ES-I3 (cell line): ENCODE measurements around the gene KRTAP12-1.
A peak's percentile ranks its signal among the peaks of the same experiment; 100 is the strongest.

Experiments used
- H3K36me3 ChIP-seq: 2 replicates; pipeline ENCODE4 v1.6.1; 2013; ENCODE audit warnings: mild to moderate bottlenecking, low read length, control low read depth, moderate library complexity; ENCODE audit not compliant: insufficient read depth
- H3K4me1 ChIP-seq: 2 replicates; pipeline ENCODE4 v1.6.1; 2013; ENCODE audit warnings: mild to moderate bottlenecking, control low read depth, low read length; ENCODE audit not compliant: insufficient read depth
- H3K9ac ChIP-seq: 2 replicates; pipeline ENCODE4 v1.6.1; 2013; ENCODE audit warnings: low read depth, mild to moderate bottlenecking, low read length, moderate library complexity
- H3K9me3 ChIP-seq: 2 replicates; pipeline ENCODE4 v1.6.1; 2013; ENCODE audit warnings: mild to moderate bottlenecking, low read length, moderate library complexity; ENCODE audit not compliant: control insufficient read depth, insufficient read depth

The KRTAP12-1 gene

DNA sequence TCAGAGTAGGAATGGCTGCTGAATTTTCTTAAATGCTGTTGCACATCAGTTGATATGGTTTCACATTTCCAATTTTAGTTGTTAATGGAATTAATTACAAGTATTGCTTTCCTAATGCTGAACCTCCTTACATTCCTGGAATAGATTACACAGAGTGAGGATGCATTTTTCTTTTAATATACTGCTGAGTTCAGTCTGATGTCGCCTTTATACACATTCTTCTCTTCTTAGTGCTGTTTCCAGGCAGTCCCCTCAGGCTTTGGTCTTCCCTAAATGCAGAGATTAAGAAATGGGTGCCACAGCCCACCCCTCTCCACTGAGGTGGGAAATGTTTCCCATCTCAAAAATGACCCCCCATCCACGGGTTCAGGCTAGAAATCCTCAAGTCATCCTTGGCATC lies 36.1 kb upstream of the KRTAP12-1 start:
- Histone ChIP-seq H3K4me1 (peaks cover 15% of the 10 kb centered on the region), H3K9ac (no peak overlapping the region), H3K9me3 (no peaks in the 10 kb centered on the region), H3K36me3 (no peaks in the 10 kb centered on the region)

DNA sequence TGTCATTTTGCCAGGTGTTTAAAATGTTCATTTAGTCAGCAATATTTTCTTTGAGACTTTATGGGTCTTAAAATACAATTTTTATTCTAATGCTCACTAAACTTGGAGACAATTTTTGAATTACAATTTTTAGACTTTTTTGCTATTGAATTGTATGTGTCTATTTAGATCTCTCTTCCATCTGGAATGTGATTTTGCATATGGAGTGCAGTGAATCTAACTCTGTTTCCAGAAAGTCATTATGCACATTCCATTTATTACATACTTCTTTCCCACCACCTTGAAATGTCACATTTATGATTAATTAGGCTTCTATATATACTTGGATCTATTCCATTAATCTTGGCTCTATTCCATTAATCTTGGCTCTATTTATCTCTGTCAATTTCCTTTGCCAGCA lies 35.0 kb upstream of the KRTAP12-1 start:
- Histone ChIP-seq H3K36me3 (no peaks in the 10 kb centered on the region), H3K9ac (no peak overlapping the region), H3K9me3 (no peaks in the 10 kb centered on the region), H3K4me1 (peaks cover 10% of the 10 kb centered on the region; the same call in 1 of the 2 replicates)

DNA sequence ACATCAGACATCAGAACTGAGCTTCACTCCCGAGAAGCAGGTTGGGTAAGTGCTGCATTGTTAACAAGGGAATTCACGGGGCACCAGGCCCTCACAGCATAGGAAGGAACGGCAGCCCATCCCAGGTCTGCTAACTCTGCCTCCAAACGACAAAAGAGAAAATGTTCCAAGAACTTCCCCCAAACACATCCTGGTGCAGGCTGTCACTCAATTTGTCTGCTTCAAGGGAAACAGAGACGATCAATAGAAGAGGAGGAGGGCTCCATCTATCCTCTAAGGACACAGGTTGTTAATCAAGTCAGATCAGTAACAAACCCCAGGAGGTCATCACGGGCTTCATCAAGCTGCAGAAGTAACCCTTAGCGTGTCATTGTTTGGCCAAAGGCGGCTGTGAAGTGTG lies 32.9 kb upstream of the KRTAP12-1 start:
- no peaks in the 10 kb centered on the region for H3K9me3 ChIP-seq
- peaks cover 10% of the 10 kb centered on the region for H3K4me1 ChIP-seq
- no peak overlapping the region for H3K9ac ChIP-seq
- no peaks in the 10 kb centered on the region for H3K36me3 ChIP-seq

DNA sequence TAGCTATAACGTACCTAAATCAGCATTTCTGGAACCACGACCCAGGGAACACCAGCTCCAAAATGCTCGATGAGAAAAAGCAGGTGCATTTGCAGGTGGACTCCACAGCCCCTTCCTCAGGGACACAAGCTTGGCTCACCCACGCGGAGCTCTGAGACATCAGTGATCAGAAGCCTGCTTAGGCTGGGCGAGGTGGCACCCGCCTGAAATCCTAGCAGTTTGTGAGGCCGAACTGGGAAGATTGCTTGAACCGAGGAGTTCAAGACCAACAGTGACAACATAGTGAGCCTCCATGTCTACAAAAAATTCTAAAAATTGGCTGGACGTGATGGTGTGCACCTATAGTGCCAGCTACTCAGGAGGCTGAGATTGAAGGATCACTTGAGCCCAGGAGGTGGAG lies 31.9 kb upstream of the KRTAP12-1 start:
- H3K36me3 ChIP-seq: no peaks in the 10 kb centered on the region
- H3K4me1 ChIP-seq: peaks cover 10% of the 10 kb centered on the region
- no peaks in the 10 kb centered on the region for H3K9me3 ChIP-seq
- no peak overlapping the region for H3K9ac ChIP-seq

DNA sequence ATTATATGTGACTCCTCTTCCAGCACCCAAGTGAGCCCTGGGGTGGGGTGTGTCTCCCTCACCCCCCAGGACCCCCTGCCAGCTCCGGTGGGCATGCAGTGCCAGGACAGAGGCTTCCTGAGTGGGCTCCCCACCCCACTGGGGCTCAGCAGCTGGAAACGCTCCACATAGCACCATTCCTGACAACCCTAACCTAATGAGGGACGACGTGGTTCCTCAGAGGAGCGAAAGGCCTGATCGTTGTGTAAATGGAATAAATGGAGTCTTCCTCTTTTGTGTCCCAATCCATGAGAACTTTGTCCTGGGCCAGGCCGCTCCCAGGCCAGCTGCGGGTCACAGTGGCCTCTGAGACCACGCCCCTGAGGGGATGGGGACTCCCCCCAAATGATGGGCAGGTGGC lies 31.2 kb upstream of the KRTAP12-1 start:
- Histone ChIP-seq H3K9me3 (no peaks in the 10 kb centered on the region), H3K36me3 (no peaks in the 10 kb centered on the region), H3K9ac (no peak overlapping the region), H3K4me1 (peaks cover 6% of the 10 kb centered on the region)

DNA sequence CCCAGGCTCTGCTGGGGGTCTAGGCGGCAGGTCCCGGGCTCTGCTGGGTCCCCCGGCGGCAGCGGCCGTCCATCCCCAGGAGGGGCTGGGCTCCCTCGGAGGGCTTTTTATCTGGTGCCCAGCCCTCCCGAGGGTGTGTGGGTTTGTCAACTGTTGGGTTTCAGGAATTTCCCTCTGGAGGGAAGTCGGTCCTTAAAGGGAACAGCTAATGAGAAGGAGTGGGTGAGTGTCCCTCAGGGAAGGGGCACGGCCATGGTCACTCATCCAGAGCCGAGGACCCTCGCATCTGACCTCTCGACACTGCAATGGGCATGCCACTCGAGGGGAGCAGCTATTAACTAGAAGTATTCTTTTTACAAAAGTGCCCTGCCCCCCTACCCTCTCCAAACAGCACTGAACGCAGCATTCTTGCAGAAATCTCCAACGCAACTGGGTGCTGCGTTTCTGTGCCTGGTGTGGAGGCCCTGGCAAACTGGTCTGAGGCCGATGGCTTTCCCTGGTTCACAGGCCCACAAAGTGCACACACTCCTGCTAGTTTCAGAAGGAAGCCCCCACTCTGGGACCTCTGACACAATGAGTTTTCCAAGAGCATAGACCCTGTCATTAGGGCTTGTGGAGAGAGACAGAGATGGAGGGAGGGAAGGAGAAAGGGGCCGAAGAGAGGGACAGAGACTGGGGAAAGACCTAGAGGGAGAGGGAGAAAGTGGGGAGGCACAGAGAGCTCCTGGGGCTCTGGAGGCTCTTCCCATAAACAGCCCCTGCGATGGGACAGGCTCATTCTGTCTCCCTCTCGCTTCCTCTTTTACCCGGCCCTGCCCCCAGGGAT lies 30.5 kb upstream of the KRTAP12-1 start:
- peak overlapping the region; percentile 49 for H3K9ac ChIP-seq
- H3K4me1 ChIP-seq: peaks cover 5% of the 10 kb centered on the region; the same call in 1 of the 2 replicates
- no peaks in the 10 kb centered on the region for H3K36me3 ChIP-seq
- no peaks in the 10 kb centered on the region for H3K9me3 ChIP-seq

DNA sequence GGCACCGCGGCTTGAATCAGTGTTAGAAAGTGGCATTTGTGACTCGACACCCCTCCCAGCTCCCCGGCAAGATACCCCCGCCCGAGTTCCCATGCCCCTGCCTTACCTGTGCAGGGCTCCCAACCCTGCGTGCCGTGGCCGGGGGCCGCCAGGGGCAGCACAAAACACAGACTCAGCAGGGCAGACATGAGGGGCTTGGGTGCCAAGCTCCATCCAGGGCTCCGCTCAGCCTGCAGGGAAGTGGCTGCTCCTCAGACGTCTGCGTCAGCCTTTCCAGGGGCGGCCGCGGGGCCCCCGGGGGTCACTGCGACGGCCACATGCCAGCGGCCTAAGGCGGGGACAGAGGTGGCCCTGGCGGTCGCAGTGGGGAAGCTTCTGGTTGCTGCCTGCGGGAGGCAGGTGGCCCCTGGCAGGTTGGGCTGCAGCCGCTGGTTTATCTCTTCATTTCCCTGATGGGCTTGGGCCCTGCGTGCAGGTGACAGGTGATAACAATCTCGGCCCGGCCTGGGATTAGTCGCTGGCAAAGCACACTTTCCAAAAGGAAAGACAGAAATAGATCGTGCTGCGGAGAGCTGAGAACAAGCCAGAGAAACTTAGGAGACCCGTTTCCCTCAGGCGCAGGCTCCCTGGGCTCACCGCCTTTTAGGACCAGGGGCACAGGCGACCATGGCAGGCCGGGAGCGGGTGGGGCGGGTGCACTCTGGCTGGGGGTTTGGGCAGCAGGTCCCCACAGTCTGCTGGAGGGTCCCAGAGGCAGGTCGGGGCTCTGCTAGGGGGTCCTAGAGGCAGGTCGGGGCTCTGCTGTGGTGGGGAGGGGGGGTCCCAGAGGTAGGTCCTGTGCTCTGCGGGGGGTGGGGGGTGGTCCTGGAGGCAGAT lies 29.6 kb upstream of the KRTAP12-1 start, which contains the start of gene TSPEAR:
Gene TSPEAR, minus strand, starts transcription at position 246 of the 876 bp plus-strand sequence. Its CDS starts 58 bp downstream, at position 188.
- no peaks in the 10 kb centered on the region for H3K9me3 ChIP-seq
- H3K4me1 ChIP-seq: peaks cover 5% of the 10 kb centered on the region; the same call in 1 of the 2 replicates
- H3K36me3 ChIP-seq: no peaks in the 10 kb centered on the region
- H3K9ac ChIP-seq: peak within 1 kb of the TSS; percentile 49

DNA sequence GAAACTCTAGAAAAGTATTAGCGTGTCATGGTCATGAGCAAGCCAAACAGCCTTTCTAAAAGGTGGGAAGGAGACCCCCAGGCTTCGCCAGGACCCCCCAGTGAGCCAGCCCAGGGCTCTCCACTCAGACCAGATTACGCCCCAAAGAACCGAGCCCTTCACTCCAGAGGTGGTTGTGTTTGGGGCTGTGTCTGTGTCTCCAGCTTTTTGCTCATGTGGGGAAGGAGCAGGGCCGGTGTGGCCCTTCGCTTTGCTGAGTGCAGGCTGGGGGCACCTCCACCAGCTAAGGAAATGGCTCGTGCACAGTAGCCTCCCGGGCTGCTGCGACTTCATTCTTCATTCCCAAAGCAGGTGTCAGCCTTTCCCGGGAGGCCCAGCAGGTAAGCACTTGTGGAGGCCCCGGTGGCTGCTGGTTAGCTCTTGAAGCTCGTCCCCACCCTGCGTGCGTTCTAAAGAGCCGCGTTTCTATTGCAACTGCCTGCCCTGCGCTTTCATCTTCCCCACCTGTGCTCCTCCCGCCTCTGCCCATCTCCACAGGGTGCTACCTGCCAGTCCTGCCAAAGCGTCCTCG lies 28.9 kb upstream of the KRTAP12-1 start:
- H3K9me3 ChIP-seq: no peaks in the 10 kb centered on the region
- H3K36me3 ChIP-seq: no peaks in the 10 kb centered on the region
- peak overlapping the region; percentile 40; the same call in 1 of the 2 replicates for H3K9ac ChIP-seq
- peaks cover 5% of the 10 kb centered on the region; the same call in 1 of the 2 replicates for H3K4me1 ChIP-seq

DNA sequence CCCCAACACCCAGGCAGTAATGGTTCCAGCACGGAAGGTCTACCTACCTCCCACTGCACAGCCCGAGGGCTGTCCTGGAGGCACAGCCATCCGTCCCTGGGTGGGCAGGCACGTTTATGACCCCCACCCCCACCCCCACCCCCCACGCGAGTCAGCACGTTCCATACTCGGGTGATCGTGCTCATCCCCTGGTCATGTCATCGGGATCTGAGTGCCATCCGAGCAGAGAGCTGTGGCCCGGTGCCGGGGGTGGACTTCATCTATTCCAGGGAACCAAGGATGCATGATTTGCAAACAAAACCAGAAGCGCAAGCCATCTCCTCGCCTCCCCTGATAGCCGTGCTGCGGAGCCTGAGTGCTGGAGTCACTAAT lies 28.3 kb upstream of the KRTAP12-1 start:
- Histone ChIP-seq H3K9me3 (no peaks in the 10 kb centered on the region), H3K4me1 (peaks cover 5% of the 10 kb centered on the region; the same call in 1 of the 2 replicates), H3K36me3 (no peaks in the 10 kb centered on the region), H3K9ac (peak overlapping the region; percentile 56; the same call in 1 of the 2 replicates)

DNA sequence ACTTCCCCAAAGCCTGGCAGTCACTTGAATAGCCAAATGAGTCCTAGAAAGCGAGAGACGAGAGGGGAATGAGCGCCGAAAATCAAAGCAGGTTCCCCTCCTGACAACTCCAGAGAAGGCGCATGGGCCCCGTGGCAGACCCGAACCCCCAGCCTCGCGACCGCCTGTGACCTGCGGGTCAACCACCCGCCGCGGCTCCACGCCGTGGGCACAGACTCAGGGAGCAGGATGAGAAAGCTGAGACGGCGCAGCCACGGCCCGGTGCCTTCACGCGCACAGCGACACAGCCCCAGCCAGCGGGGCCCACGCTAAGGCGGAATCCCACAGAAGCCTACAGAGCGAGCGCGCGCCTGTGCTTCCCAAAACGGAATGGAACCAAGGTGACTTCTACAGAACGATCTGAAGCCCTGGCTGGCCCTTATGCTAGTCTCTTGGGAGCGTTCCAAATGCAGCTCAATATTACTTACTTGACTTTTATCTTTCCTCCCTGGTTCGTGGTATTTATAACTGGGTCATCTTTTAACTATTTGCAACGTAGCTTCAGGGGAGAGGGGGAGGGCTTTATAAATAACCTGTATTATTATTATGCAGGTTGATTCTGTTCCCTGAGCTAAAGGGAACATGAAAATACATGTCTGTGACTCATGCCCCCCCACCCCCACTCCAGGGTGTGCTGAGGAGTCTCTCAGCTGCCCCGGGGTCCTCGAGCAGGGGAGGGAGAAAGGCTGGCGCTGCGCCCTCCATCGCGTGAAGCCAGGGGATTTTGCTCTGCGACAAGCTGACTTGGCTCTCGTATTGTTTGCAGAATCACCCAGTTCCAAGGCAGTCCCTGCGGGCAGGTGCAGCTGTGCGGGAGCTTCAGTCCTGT lies 27.7 kb upstream of the KRTAP12-1 start:
- Histone ChIP-seq H3K4me1 (no peaks in the 10 kb centered on the region; the same call in 1 of the 2 replicates), H3K36me3 (no peaks in the 10 kb centered on the region), H3K9ac (peak overlapping the region; percentile 56), H3K9me3 (no peaks in the 10 kb centered on the region)

DNA sequence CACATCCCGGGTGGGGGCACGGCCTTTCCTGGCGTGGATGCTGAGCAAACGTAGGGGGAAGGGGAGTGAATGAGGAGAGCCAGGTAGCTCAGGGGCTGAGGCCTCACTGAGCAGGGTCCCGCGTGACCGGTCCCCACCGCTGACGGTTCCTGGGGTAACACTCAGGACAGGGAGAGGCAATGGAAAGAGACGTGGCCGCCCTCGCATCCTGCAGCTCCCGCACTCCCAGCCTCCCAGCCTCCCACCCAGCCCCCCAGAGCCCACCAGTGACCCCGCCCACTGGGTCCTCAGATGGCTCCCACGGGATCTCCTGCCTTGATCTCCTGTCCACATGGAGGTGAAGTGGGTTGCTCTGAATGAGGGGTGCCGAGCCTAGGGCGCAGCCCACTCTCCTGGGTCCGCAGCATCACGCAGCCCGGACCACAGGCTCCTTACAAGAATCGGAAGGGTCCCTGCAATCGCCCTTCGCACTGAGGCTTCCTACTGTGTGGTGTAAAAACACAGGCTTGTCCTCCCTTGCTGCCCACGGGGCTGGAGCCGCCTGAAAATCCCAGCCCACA lies 27.0 kb upstream of the KRTAP12-1 start:
- Histone ChIP-seq H3K4me1 (peaks cover 6% of the 10 kb centered on the region; the same call in 1 of the 2 replicates), H3K36me3 (no peaks in the 10 kb centered on the region), H3K9ac (peak overlapping the region; percentile 56), H3K9me3 (no peaks in the 10 kb centered on the region)

DNA sequence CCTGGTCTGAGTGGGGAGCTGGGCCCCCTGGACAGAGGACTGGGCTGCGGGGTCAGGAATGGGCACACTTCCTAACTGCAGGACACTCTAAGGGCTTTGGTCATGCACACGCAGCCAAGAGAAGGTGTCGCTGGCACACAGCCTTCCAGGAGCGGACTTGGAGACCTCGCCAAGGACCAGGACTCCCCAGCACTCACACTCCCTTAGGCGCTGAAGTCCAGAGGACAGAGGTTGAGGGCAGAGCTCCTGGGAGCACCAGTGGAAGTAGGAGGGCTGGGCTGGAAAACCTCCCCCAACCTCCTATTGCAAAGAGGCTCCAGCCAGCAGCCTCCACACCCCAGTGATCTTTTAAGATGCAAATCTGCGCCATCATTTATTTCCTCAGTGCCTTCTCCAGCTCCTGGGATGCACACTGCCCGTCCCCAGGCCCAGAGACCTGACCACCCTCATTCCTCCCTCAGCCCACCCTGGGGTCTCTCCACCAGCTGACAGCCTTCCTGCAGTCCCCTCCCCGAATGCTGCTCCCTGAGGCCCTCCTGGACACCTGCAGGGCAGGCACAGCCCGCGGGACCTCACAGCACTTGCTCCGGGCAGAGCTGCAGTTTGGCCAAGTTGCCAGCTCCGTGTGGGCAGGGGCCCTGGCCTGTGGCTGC lies 26.4 kb upstream of the KRTAP12-1 start:
- Histone ChIP-seq H3K36me3 (no peaks in the 10 kb centered on the region), H3K9me3 (no peaks in the 10 kb centered on the region), H3K4me1 (peaks cover 8% of the 10 kb centered on the region; the same call in 1 of the 2 replicates), H3K9ac (peak overlapping the region; percentile 56)
